CD4-positive, alpha-beta memory T cell (primary cell): Measurements from ENCODE around the gene GSC2. TPM values are rescaled to one million over a fixed set of nuclear protein-coding genes. Genes with fewer than 3 reads are reported as not detected.

ENCODE experiments used
- CTCF ChIA-PET: fragments of 350-600 bp; sonication (Branson Sonifier 250); formaldehyde crosslinking; loops from one replicate; lab custom pipeline; 2021; ENCODE audit warnings: inconsistent platforms; ENCODE audit not compliant: partially characterized antibody; lab: Charles Lee
- POLR2A ChIA-PET: fragments of 350-600 bp; sonication (Branson Sonifier 250); formaldehyde crosslinking; loops from one replicate; lab custom pipeline; 2021; ENCODE audit not compliant: partially characterized antibody; lab: Charles Lee
- DNase-seq, 5 donors: peaks; one replicate each; pipeline versions ENCODE4 v3.0.0 to v3.0.0-alpha.2; 2020 to 2022; ENCODE audit warnings: mixed read lengths in 1 of 5
- H3K27ac ChIP-seq: one replicate; pipeline ENCODE4 v1.7.0; 2013; ENCODE audit warnings: low read depth, low read length
- H3K27me3 ChIP-seq: 2 replicates; pipeline ENCODE4 v1.7.0; 2013; ENCODE audit warnings: mild to moderate bottlenecking, low read length, moderate library complexity; ENCODE audit not compliant: insufficient read depth
- H3K36me3 ChIP-seq: 2 replicates; pipeline ENCODE4 v1.7.0; 2013; ENCODE audit warnings: mild to moderate bottlenecking, low read length, moderate library complexity; ENCODE audit not compliant: insufficient read depth
- H3K4me1 ChIP-seq: 2 replicates; pipeline ENCODE4 v1.7.0; 2013; ENCODE audit warnings: mild to moderate bottlenecking, low read length, moderate library complexity; ENCODE audit not compliant: insufficient read depth
- H3K4me3 ChIP-seq, 2 donors: one replicate each; pipeline ENCODE4 v1.7.0; 2013; ENCODE audit warnings: low read length in 2 of 2, mild to moderate bottlenecking in 1 of 2
- H3K9me3 ChIP-seq, 2 donors: one replicate each; pipeline ENCODE4 v1.7.0; 2013; ENCODE audit warnings: low read length in 2 of 2, control low read depth in 1 of 2; ENCODE audit not compliant: control insufficient read depth in 1 of 2
- H3K27ac Mint-ChIP-seq, 7 donors: one replicate each; pipeline ENCODE4 v1.8.0; 2020 to 2021; ENCODE audit warnings: mixed read lengths in 7 of 7, mild to moderate bottlenecking in 6 of 7, inconsistent platforms in 3 of 7, moderate library complexity in 3 of 7
- H3K27me3 Mint-ChIP-seq, 2 donors: one replicate each; pipeline ENCODE4 v1.8.0; 2020 to 2021; ENCODE audit warnings: mixed read lengths in 2 of 2
- H3K36me3 Mint-ChIP-seq, 2 donors: one replicate each; pipeline ENCODE4 v1.8.0; 2020 to 2021; ENCODE audit warnings: mixed read lengths in 2 of 2, inconsistent platforms in 1 of 2, mild to moderate bottlenecking in 1 of 2
- H3K4me1 Mint-ChIP-seq, 4 donors: one replicate each; pipeline ENCODE4 v1.8.0; 2020 to 2021; ENCODE audit warnings: mixed read lengths in 4 of 4, mild to moderate bottlenecking in 1 of 4
- H3K4me3 Mint-ChIP-seq, 8 donors: one replicate each; pipeline ENCODE4 v1.8.0; 2020 to 2021; ENCODE audit warnings: mixed read lengths in 8 of 8, mild to moderate bottlenecking in 7 of 8, moderate library complexity in 6 of 8, inconsistent platforms in 3 of 8
- H3K9me3 Mint-ChIP-seq, 8 donors: one replicate each; pipeline ENCODE4 v1.8.0; 2020 to 2021; ENCODE audit warnings: mixed read lengths in 8 of 8, mild to moderate bottlenecking in 5 of 8, inconsistent platforms in 3 of 8, moderate library complexity in 1 of 8
- intact Hi-C: fragments of 100-400 bp; cut with micrococcal nuclease; formaldehyde crosslinking; loops from one replicate; pipeline ENCODE4 v1.15.1; 2023
- polyA plus RNA-seq, 2 donors: library from polyadenylated mRNA; unstranded; fragments of 300-500 nt; fragmentation: Illumina TruSeq; gene quantifications; one replicate each; pipeline ENCODE4 v1.2.3, GENCODE V29; 2021
- total RNA-seq, 2 experiments: library from RNA; stranded (reverse); gene quantifications; one replicate each; pipeline ENCODE4 v1.2.3, GENCODE V29; 2021

Gene GSC2
- total and polyA plus RNA-seq, 4 experiments from 2014 or later = not detected

- H3K9me3 Mint-ChIP-seq = peaks cover 0 to 2% (median 0%) of the 10 kb centered on the region in 8 donors
- peak overlapping the region in 2 of 7 donors; percentile 41 to 47 for H3K27ac Mint-ChIP-seq
- peaks cover 0 to 12% of the 10 kb centered on the region in 2 donors for H3K36me3 Mint-ChIP-seq
- peaks cover 0 to 2% of the 10 kb centered on the region in 2 donors for H3K27me3 Mint-ChIP-seq
- ChIA-PET CTCF (interaction anchor here (0.7 kb wide), 1 partner anchor 1070 kb away, joined by 3 read pairs; no protein-coding TSS in a partner anchor), POLR2A (no interaction called here)
- no peaks in the 10 kb centered on the region for H3K27me3 ChIP-seq
- H3K4me3 Mint-ChIP-seq = peak overlapping the region in 2 of 8 donors; percentile 43 to 59
- H3K4me1 ChIP-seq = peaks cover 32% of the 10 kb centered on the region
- H3K27ac ChIP-seq = no peak overlapping the region
- peaks cover 21 to 40% (median 30%) of the 10 kb centered on the region in 4 donors for H3K4me1 Mint-ChIP-seq
- no peaks in the 10 kb centered on the region for H3K9me3 ChIP-seq
- peaks cover 9% of the 10 kb centered on the region for H3K36me3 ChIP-seq
- H3K4me3 ChIP-seq = no peak overlapping the region
- intact Hi-C loops = loop anchor here (5.0 kb wide), 1 partner anchor 168 kb away; the partner anchor contains the start of gene CLTCL1
- no peak for DNase-seq
These were observed 26.2 kb downstream of the GSC2 start for GRCh38 chr22:19123936-19124335.

- Histone ChIP-seq H3K4me3 (peak overlapping the region; percentile 52 to 85), H3K4me1 (peaks cover 42% of the 10 kb centered on the region), H3K9me3 (no peaks in the 10 kb centered on the region), H3K27ac (peak overlapping the region; percentile 43), H3K36me3 (peaks cover 13% of the 10 kb centered on the region), H3K27me3 (no peaks in the 10 kb centered on the region)
- ChIA-PET POLR2A (interaction anchor here (0.6 to 3.5 kb wide), 14 partner anchors 9 to 357 kb away, joined by 3 to 61 read pairs (median 4); partner anchors contain the start of genes CDC45, CLTCL1, DGCR6 and ESS2), CTCF (interaction anchor here (0.5 to 2.2 kb wide), 5 partner anchors 12 to 1987 kb away, joined by 3 to 13 read pairs (median 5); partner anchors contain the start of gene ESS2)
- Mint-ChIP-seq H3K4me1 (peaks cover 28 to 49% (median 39%) of the 10 kb centered on the region in 4 donors), H3K36me3 (peaks cover 0 to 12% of the 10 kb centered on the region in 2 donors), H3K27ac (peak overlapping the region; percentile 72 to 93 (median 86)), H3K27me3 (peaks cover 0 to 2% of the 10 kb centered on the region in 2 donors), H3K9me3 (peaks cover 0 to 2% (median 0%) of the 10 kb centered on the region in 8 donors), H3K4me3 (peak overlapping the region; percentile 82 to 93 (median 84))
- intact Hi-C loops = loop anchor here (1.0 to 5.0 kb wide), 4 partner anchors 14 to 356 kb away; partner anchors contain the start of genes CDC45, CLTCL1, ESS2 and UFD1
- no peak for DNase-seq
These were observed 27.2 kb downstream of the GSC2 start for GRCh38 chr22:19122752-19123492.

- H3K27ac ChIP-seq = peak within 1 kb of the TSS; percentile 69
- no peaks in the 10 kb centered on the region for H3K9me3 ChIP-seq
- Mint-ChIP-seq H3K4me1 (peaks cover 33 to 56% (median 43%) of the 10 kb centered on the region in 4 donors), H3K27me3 (peaks cover 0 to 2% of the 10 kb centered on the region in 2 donors), H3K36me3 (peaks cover 0 to 12% of the 10 kb centered on the region in 2 donors), H3K9me3 (peaks cover 0 to 2% (median 0%) of the 10 kb centered on the region in 8 donors), H3K4me3 (peak within 1 kb of the TSS; percentile 87 to 96 (median 92)), H3K27ac (peak within 1 kb of the TSS; percentile 86 to 96 (median 93))
- CTCF ChIA-PET = interaction anchor here (0.5 to 2.2 kb wide), 6 partner anchors 11 to 1986 kb away, joined by 3 to 13 read pairs (median 5); partner anchors contain the start of gene ESS2
- peak; percentile 93 to 95 (median 95) for DNase-seq
- peaks cover 13% of the 10 kb centered on the region for H3K36me3 ChIP-seq
- peak within 1 kb of the TSS; percentile 52 to 85 for H3K4me3 ChIP-seq
- H3K4me1 ChIP-seq = peaks cover 49% of the 10 kb centered on the region
- intact Hi-C loops = loop anchor here (1.0 to 5.0 kb wide), 4 partner anchors 13 to 357 kb away; partner anchors contain the start of genes CDC45, CLTCL1, ESS2 and UFD1
- POLR2A ChIA-PET = interaction anchor here (0.6 to 3.5 kb wide), 15 partner anchors 9 to 357 kb away, joined by 3 to 61 read pairs (median 4); partner anchors contain the start of genes CDC45, CLTCL1, DGCR6 and ESS2
- H3K27me3 ChIP-seq = no peaks in the 10 kb centered on the region
These were observed 27.8 kb downstream of the GSC2 start, which contains the start of gene DGCR2 for GRCh38 chr22:19122143-19122751. Gene DGCR2 (minus strand): TSS chr22:19122412. CDS start chr22:19122206, 206 bp downstream.

GRCh38 chr22:19121631-19122142, 28.4 kb downstream of the GSC2 start:
- H3K4me1 ChIP-seq = peaks cover 55% of the 10 kb centered on the region
- no peaks in the 10 kb centered on the region for H3K9me3 ChIP-seq
- peaks cover 3 to 14% of the 10 kb centered on the region in 2 donors for H3K36me3 Mint-ChIP-seq
- peaks cover 0 to 2% (median 0%) of the 10 kb centered on the region in 8 donors for H3K9me3 Mint-ChIP-seq
- peak in 3 of 5 donors; percentile 21 to 23 (median 22) for DNase-seq
- H3K27me3 Mint-ChIP-seq = peaks cover 0 to 2% of the 10 kb centered on the region in 2 donors
- CTCF ChIA-PET = interaction anchor here (0.9 to 2.2 kb wide), 4 partner anchors 11 to 23 kb away, joined by 5 to 13 read pairs (median 8); partner anchors contain the start of gene ESS2
- no peaks in the 10 kb centered on the region for H3K27me3 ChIP-seq
- intact Hi-C loops = loop anchor here (1.0 to 5.0 kb wide), 4 partner anchors 12 to 358 kb away; partner anchors contain the start of genes CDC45, CLTCL1, ESS2 and UFD1
- POLR2A ChIA-PET = interaction anchor here (0.7 to 3.5 kb wide), 13 partner anchors 8 to 358 kb away, joined by 3 to 61 read pairs (median 4); partner anchors contain the start of genes CDC45, CLTCL1, DGCR6 and ESS2
- peaks cover 37 to 61% (median 49%) of the 10 kb centered on the region in 4 donors for H3K4me1 Mint-ChIP-seq
- H3K36me3 ChIP-seq = peaks cover 13% of the 10 kb centered on the region
- peak overlapping the region; percentile 87 to 96 (median 92) for H3K4me3 Mint-ChIP-seq
- H3K27ac ChIP-seq = peak overlapping the region; percentile 69
- H3K27ac Mint-ChIP-seq = peak overlapping the region; percentile 79 to 96 (median 93)
- peak overlapping the region; percentile 33 to 85 for H3K4me3 ChIP-seq

GRCh38 chr22:19120829-19121630, 29.1 kb downstream of the GSC2 start:
- H3K27ac ChIP-seq = peak overlapping the region; percentile 69
- H3K27me3 Mint-ChIP-seq = peaks cover 0 to 2% of the 10 kb centered on the region in 2 donors
- peak in 2 of 5 donors; percentile 9 to 55 for DNase-seq
- H3K9me3 ChIP-seq = no peaks in the 10 kb centered on the region
- peak overlapping the region; percentile 79 to 96 (median 93) for H3K27ac Mint-ChIP-seq
- peak overlapping the region; percentile 87 to 96 (median 92) for H3K4me3 Mint-ChIP-seq
- H3K9me3 Mint-ChIP-seq = peaks cover 0 to 2% (median 0%) of the 10 kb centered on the region in 8 donors
- intact Hi-C loops = loop anchor here (5.0 kb wide), 1 partner anchor 171 kb away; the partner anchor contains the start of gene CLTCL1
- H3K36me3 Mint-ChIP-seq = peaks cover 4 to 15% of the 10 kb centered on the region in 2 donors
- H3K4me3 ChIP-seq = peak overlapping the region; percentile 33 to 85
- ChIA-PET POLR2A (interaction anchor here (0.7 to 3.5 kb wide), 7 partner anchors 10 to 311 kb away, joined by 3 to 61 read pairs (median 4); partner anchors contain the start of genes CLTCL1, DGCR6, ESS2 and MRPL40), CTCF (interaction anchor here (1.9 to 2.2 kb wide), 2 partner anchors 10 to 17 kb away, joined by 5 to 13 read pairs; no protein-coding TSS in a partner anchor)
- H3K36me3 ChIP-seq = peaks cover 13% of the 10 kb centered on the region
- peaks cover 61% of the 10 kb centered on the region for H3K4me1 ChIP-seq
- peaks cover 43 to 68% (median 55%) of the 10 kb centered on the region in 4 donors for H3K4me1 Mint-ChIP-seq
- no peaks in the 10 kb centered on the region for H3K27me3 ChIP-seq
